Upper lobe of left lung (tissue), 4 donors: Measurements from ENCODE around the gene KCNMA1.

Experiments
- CTCF ChIP-seq, 6 experiments: fragments of 450-650 bp in 4 of 6; fragments of 200-600 bp in 2 of 6; sonication (generic) in 2 of 6; IDR thresholded peaks; one replicate each; pipeline ENCODE4 v1.5.1; 2016 to 2019; ENCODE audit warnings: antibody characterized with exemption in 6 of 6
- POLR2A ChIP-seq, 4 donors: fragments of 450-650 bp; IDR thresholded peaks; one replicate each; pipeline ENCODE4 v1.5.1; 2016 to 2017; ENCODE audit warnings: antibody characterized with exemption in 4 of 4, mild to moderate bottlenecking in 2 of 4

- no peak for TF ChIP-seq CTCF (IDR thresholded peaks at IDR 0.05)
- TF ChIP-seq POLR2A (IDR thresholded peaks at IDR 0.05): no peak
Observed at GRCh38 chr10:77381750-77382149, 255.9 kb downstream of the KCNMA1 start.
